Adrenal gland (tissue), 5 donors: Measurements from ENCODE around the gene TCF12.

ENCODE experiments used
- POLR2A ChIP-seq, 2 donors: fragments of 450-650 bp; IDR thresholded peaks; one replicate each; pipeline ENCODE4 v1.6.1; 2017; ENCODE audit warnings: antibody characterized with exemption in 2 of 2, mild to moderate bottlenecking in 2 of 2, moderate library complexity in 1 of 2
- TF ChIP-seq, protein P1 (sequence below), 6 experiments: fragments of 450-650 bp in 4 of 6; fragments of 200-600 bp in 2 of 6; sonication (generic) in 1 of 6; IDR thresholded peaks; 1 replicate in 5 of 6; 2 replicates in 1 of 6; pipeline versions ENCODE4 v1.5.1 to v1.8.0; 2016 to 2021; ENCODE audit warnings: antibody characterized with exemption in 6 of 6, mild to moderate bottlenecking in 2 of 6, moderate library complexity in 1 of 6
- donor health status: DM: no; HTN: no; CAD: no.

DNA sequence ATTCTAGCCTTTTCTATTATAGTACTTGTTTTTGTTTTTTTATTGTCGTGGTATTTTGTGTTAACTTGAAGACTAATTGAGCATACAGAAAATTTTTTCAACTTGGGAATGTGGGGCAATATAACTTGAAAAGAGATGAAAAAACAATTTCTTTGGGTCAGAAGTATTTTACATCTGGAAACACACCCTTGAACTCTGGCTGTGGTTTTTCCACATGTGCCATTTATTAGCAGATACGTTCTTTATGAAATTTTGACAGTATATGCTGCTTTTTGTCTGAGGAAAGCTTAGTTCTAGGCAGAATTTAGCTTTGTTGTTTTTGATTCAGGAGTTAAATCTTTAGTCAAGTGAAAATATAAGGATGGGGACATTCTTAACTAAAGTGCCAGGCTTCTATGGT is 44.7 kb downstream of the TCF12 start:
- TF ChIP-seq, protein P1, sequence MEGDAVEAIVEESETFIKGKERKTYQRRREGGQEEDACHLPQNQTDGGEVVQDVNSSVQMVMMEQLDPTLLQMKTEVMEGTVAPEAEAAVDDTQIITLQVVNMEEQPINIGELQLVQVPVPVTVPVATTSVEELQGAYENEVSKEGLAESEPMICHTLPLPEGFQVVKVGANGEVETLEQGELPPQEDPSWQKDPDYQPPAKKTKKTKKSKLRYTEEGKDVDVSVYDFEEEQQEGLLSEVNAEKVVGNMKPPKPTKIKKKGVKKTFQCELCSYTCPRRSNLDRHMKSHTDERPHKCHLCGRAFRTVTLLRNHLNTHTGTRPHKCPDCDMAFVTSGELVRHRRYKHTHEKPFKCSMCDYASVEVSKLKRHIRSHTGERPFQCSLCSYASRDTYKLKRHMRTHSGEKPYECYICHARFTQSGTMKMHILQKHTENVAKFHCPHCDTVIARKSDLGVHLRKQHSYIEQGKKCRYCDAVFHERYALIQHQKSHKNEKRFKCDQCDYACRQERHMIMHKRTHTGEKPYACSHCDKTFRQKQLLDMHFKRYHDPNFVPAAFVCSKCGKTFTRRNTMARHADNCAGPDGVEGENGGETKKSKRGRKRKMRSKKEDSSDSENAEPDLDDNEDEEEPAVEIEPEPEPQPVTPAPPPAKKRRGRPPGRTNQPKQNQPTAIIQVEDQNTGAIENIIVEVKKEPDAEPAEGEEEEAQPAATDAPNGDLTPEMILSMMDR (IDR thresholded peaks at IDR 0.05), result no peak
- no peak for TF ChIP-seq POLR2A (IDR thresholded peaks at IDR 0.05)
